GM12878 (cell line): ENCODE measurements around the gene NARF. TPM values are rescaled to one million over a fixed set of nuclear protein-coding genes. Genes with fewer than 3 reads are reported as not detected.

ENCODE experiments used
- ATAC-seq: fragments of 200-7000 bp; cut with Tn5 transposase; 3 replicates; pipeline ENCODE4 v1.9.1; 2020; ENCODE audit warnings: mild to moderate bottlenecking, moderate library complexity
- BruUV-seq: library from RNA; stranded (reverse); fragments of 400-500 nt; replicated peaks from 2 replicates; lab custom pipeline; 2021; lab: Mats Ljungman, UMichigan
- CTCF ChIA-PET: fragments of 300-600 bp; sonication (Branson Sonifier 250); formaldehyde crosslinking; extraction: SDS; loops from one replicate; lab custom pipeline; 2021; ENCODE audit warnings: inconsistent platforms; lab: Yijun Ruan, JAX
- POLR2A ChIA-PET: fragments of 350-600 bp; formaldehyde crosslinking; extraction: SDS; loops from one replicate; lab custom pipeline; 2021; ENCODE audit warnings: inconsistent platforms; lab: Charles Lee
- RAD21 ChIA-PET: fragments of 300-600 bp; sonication (Branson Sonifier 250); formaldehyde crosslinking; loops from one replicate; lab custom pipeline; 2023; ENCODE audit warnings: antibody characterized with exemption; ENCODE audit not compliant: unreplicated experiment; lab: Charles Lee
- SMC1A ChIA-PET: fragments of 300-600 bp; sonication (Branson Sonifier 250); formaldehyde crosslinking; loops from one replicate; lab custom pipeline; 2023; ENCODE audit not compliant: unreplicated experiment, uncharacterized antibody; lab: Charles Lee
- DNase-seq: peaks from one replicate; pipeline ENCODE4 v3.0.0-alpha.2; 2011; ENCODE audit warnings: low read depth, low spot score
- FAIRE-seq: peaks from 3 replicates; lab custom pipeline; 2011; peaks lifted over from hg19 to GRCh38; lab: Jason Lieb, UNC
- H2AFZ ChIP-seq: 2 replicates; pipeline ENCODE4 v1.6.0; 2011; ENCODE audit warnings: low read depth, low read length, control low read depth; ENCODE audit not compliant: control insufficient read depth
- H3K27ac ChIP-seq: 2 replicates; pipeline ENCODE4 v1.5.1; 2011; ENCODE audit warnings: control low read depth; ENCODE audit not compliant: control insufficient read depth, insufficient read depth
- H3K27me3 ChIP-seq, 2 experiments: replicated peaks in 1 of 2; 2 replicates each; pipeline versions ENCODE4 v1.6.0 to v1.6.1; 2011; ENCODE audit warnings: low read length in 1 of 2; ENCODE audit not compliant: control insufficient read depth in 2 of 2, insufficient read depth in 2 of 2
- H3K36me3 ChIP-seq, 2 experiments: 2 replicates each; pipeline ENCODE4 v1.5.1; 2011; ENCODE audit warnings: low read length in 1 of 2; ENCODE audit not compliant: control insufficient read depth in 2 of 2, insufficient read depth in 2 of 2
- H3K4me1 ChIP-seq: 2 replicates; pipeline ENCODE4 v1.6.1; 2011; ENCODE audit warnings: mild to moderate bottlenecking, low read length, moderate library complexity, mixed read lengths; ENCODE audit not compliant: control insufficient read depth, insufficient read depth
- H3K4me2 ChIP-seq: 2 replicates; pipeline ENCODE4 v1.6.0; 2011; ENCODE audit warnings: control low read depth; ENCODE audit not compliant: control insufficient read depth, insufficient read depth
- H3K4me3 ChIP-seq: fragments of 200-600 bp; sonication (generic); 2 replicates; pipeline ENCODE4 v1.5.1; 2016
- H3K79me2 ChIP-seq: 2 replicates; pipeline ENCODE4 v1.6.0; 2011; ENCODE audit warnings: low read length; ENCODE audit not compliant: control insufficient read depth, insufficient read depth
- H3K9ac ChIP-seq: 2 replicates; pipeline ENCODE4 v1.8.0; 2011; ENCODE audit warnings: low read length, control low read depth, mixed read lengths; ENCODE audit not compliant: control insufficient read depth, insufficient read depth
- H3K9me3 ChIP-seq: replicated peaks from 3 replicates; pipeline ENCODE4 v1.5.1; 2011; ENCODE audit warnings: mild to moderate bottlenecking, low read length; ENCODE audit not compliant: control insufficient read depth, insufficient read depth
- H4K20me1 ChIP-seq: 2 replicates; pipeline ENCODE4 v1.6.0; 2011; ENCODE audit not compliant: control insufficient read depth, insufficient read depth
- ASH2L ChIP-seq: fragments of 300-600, 200-600 bp; sonication (generic); IDR thresholded peaks from 2 replicates; pipeline ENCODE4 v1.6.1; 2017; ENCODE audit warnings: low read depth, mild to moderate bottlenecking, borderline replicate concordance
- CHD4 ChIP-seq: fragments of 200-600 bp; sonication (generic); IDR thresholded peaks from 2 replicates; pipeline ENCODE4 v1.6.1; 2016; ENCODE audit warnings: mild to moderate bottlenecking
- CREM ChIP-seq: IDR thresholded peaks from 2 replicates; pipeline ENCODE4 v1.6.1; 2014; ENCODE audit warnings: antibody characterized with exemption, low read depth
- EZH2 ChIP-seq: IDR thresholded peaks from 2 replicates; pipeline ENCODE4 v1.6.1; 2012; ENCODE audit warnings: low read depth, mild to moderate bottlenecking, control low read depth, inconsistent platforms, low read length, borderline replicate concordance; ENCODE audit not compliant: control insufficient read depth
- FOXK2 ChIP-seq: fragments of 450-650 bp; IDR thresholded peaks from 2 replicates; pipeline ENCODE4 v1.6.1; 2017; ENCODE audit warnings: mild to moderate bottlenecking, moderate library complexity
- FOXM1 ChIP-seq: IDR thresholded peaks from 2 replicates; pipeline ENCODE4 v1.6.1; 2012; ENCODE audit warnings: low read depth, mild to moderate bottlenecking, inconsistent platforms, low read length, moderate library complexity
- SIN3A ChIP-seq: IDR thresholded peaks from 2 replicates; pipeline ENCODE4 v1.6.1; 2012; ENCODE audit warnings: low read depth, low read length, improper control_type of control experiment
- SMAD1 ChIP-seq: fragments of 450-650 bp; IDR thresholded peaks from 2 replicates; pipeline ENCODE4 v1.6.1; 2018; ENCODE audit warnings: mild to moderate bottlenecking, low read depth; ENCODE audit not compliant: partially characterized antibody
- SP1 ChIP-seq: IDR thresholded peaks from one replicate; pipeline ENCODE4 v1.6.1; 2011; ENCODE audit warnings: low read depth, low read length
- SUPT20H ChIP-seq: IDR thresholded peaks from 2 replicates; pipeline ENCODE4 v1.6.1; 2011; ENCODE audit warnings: low read depth, mild to moderate bottlenecking, low read length, moderate library complexity, borderline replicate concordance; ENCODE audit not compliant: control insufficient read depth
- TBL1XR1 ChIP-seq: IDR thresholded peaks from 2 replicates; pipeline ENCODE4 v1.6.1; 2012; ENCODE audit warnings: low read depth, low read length, improper control_type of control experiment
- YBX1 ChIP-seq: fragments of 450-650 bp; IDR thresholded peaks from 2 replicates; pipeline ENCODE4 v1.6.1; 2016; ENCODE audit warnings: antibody characterized with exemption
- YY1 ChIP-seq: IDR thresholded peaks from 2 replicates; pipeline ENCODE4 v1.6.1; 2011; ENCODE audit warnings: low read depth, mild to moderate bottlenecking, low read length
- ZBTB33 ChIP-seq: fragments of 450-650 bp; IDR thresholded peaks from 2 replicates; pipeline ENCODE4 v1.6.1; 2017; ENCODE audit warnings: mild to moderate bottlenecking
- ZNF207 ChIP-seq: fragments of 450-650 bp; IDR thresholded peaks from 2 replicates; pipeline ENCODE4 v1.6.1; 2014; ENCODE audit warnings: antibody characterized with exemption, mild to moderate bottlenecking, borderline replicate concordance
- ZNF217 ChIP-seq: fragments of 450-650 bp; IDR thresholded peaks from 2 replicates; pipeline ENCODE4 v1.6.1; 2017; ENCODE audit warnings: antibody characterized with exemption, mild to moderate bottlenecking
- WGBS: methylation state at CpG from one replicate; pipeline ENCODE4 v1.1.6; 2016; ENCODE audit warnings: low lambda C conversion rate; ENCODE audit not compliant: insufficient replicate concordance, insufficient coverage; ENCODE audit errors: missing lambda C conversion rate; 5-methylcytosine and 5-hydroxymethylcytosine counted together
- in situ Hi-C: fragments of 300-500 bp; cut with MboI; formaldehyde crosslinking; loops from 9 replicates; pipeline ENCODE4 v1.14.3; 2018; ENCODE audit warnings: mixed read lengths
- intact Hi-C: fragments of 100-400 bp; cut with micrococcal nuclease; formaldehyde crosslinking; loops from one replicate; pipeline ENCODE4 v1.14.2; 2022; ENCODE audit not compliant: unreplicated experiment
- polyA plus RNA-seq, 11 experiments: library from polyadenylated mRNA; depleted of rRNA in 4 of 11; unstranded in 6 of 11; stranded (reverse) in 5 of 11; fragments of >200 nt; fragmentation: Nextera tagmentation in 4 of 11; fragmentation: Illumina TruSeq in 1 of 11; extraction: Ambion mirVana in 4 of 11; extraction: Trizol in 1 of 11; gene quantifications; 1 replicate in 1 of 11; 2 replicates in 10 of 11; pipeline versions ENCODE4 v1.2.1 to v1.2.3, GENCODE V29; 2011 to 2016; ENCODE audit warnings: inconsistent platforms in 2 of 11, missing spikeins in 2 of 11, low read depth in 1 of 11
- total RNA-seq, 4 experiments: library from RNA; depleted of rRNA in 3 of 4; stranded (reverse); fragments of >200 nt in 3 of 4; fragmentation: Illumina TruSeq in 1 of 4; extraction: Trizol in 1 of 4; gene quantifications; 2 replicates each; pipeline versions ENCODE4 v1.2.1 to v1.2.3, GENCODE V29; 2013 to 2021
- TF ChIP-seq, protein P1 (sequence below): IDR thresholded peaks from 2 replicates; pipeline ENCODE4 v1.6.1; 2011; ENCODE audit warnings: mild to moderate bottlenecking, low read depth, low read length, moderate library complexity; ENCODE audit not compliant: insufficient replicate concordance
- TF ChIP-seq, protein P2 (sequence below), 3 experiments: IDR thresholded peaks in 2 of 3; conservative IDR thresholded peaks in 1 of 3; 2 replicates each; pipeline ENCODE4 v1.5.1; 2011; ENCODE audit warnings: low read depth in 3 of 3, low read length in 3 of 3, mild to moderate bottlenecking in 3 of 3, control low read depth in 2 of 3, moderate library complexity in 2 of 3, inconsistent platforms in 1 of 3, mixed read lengths in 1 of 3; ENCODE audit not compliant: control insufficient read depth in 2 of 3, insufficient read depth in 1 of 3; ENCODE audit errors: extremely low read depth in 1 of 3

NARF gene
- total and polyA plus RNA-seq, 10 of the 15 experiments (the other 5 are each of a cell fraction or from before 2014, with no cell fraction given), result 16.7 to 126 (median 47.5) TPM

DNA sequence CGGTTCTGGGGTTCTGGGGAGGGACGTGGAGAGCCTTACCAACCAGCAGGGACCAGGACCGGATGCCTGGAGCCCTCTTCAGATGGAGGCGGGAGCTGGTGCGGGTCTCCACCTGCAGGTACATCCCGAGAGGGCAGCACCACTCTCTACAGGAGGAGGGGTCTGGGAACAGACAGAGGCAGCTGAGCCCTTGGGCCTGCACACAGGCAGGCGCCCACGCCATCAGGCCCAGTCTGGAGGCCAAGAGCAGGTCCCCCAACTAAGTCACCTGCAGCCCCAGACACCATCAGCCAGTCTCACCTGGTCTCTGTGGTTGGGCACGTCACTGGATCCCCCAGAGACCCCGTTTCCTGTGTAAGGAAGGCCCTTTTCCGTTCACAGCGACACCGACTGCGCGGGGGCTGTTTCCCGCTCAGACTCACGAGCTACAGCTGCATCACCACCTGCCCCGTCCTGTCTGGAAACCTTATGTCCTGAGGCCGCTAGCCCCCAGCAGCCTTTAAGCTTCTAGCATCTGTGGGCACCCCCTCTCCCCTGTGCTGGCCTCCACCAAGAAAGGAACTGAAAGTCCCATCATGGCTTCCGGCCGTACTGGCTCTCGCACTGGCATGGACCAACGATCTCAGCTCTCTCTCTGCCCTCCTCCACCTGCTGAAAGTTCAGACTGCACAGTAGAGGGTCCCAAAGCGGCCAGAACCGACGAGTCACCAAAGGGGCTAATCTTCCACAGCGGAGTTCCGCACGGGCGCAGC is 9.2 kb upstream of the NARF start:
- BruUV-seq, result no TSS peak
- intact Hi-C loops, result loop anchor here (1.0 to 5.0 kb wide), 2 partner anchors 9 to 103 kb away; partner anchors contain the start of gene NARF
- Histone ChIP-seq H3K36me3 (peaks cover 10 to 18% of the 10 kb centered on the region in 2 experiments), H3K9ac (peak overlapping the region; percentile 87), H2AFZ (peak overlapping the region; percentile 30), H3K4me1 (peaks cover 4% of the 10 kb centered on the region), H4K20me1 (no peaks in the 10 kb centered on the region; the same call in none of the 2 replicates), H3K27me3 (no peaks in the 10 kb centered on the region), H3K27ac (peak overlapping the region; percentile 97), H3K4me2 (peak overlapping the region; percentile 84), H3K4me3 (peak overlapping the region; percentile 93), H3K9me3 (no peaks in the 10 kb centered on the region; the same call in 2 of the 3 replicates), H3K79me2 (peaks cover 41% of the 10 kb centered on the region)
- FAIRE-seq (peak; percentile 98), DNase-seq (peak; percentile 65), ATAC-seq (peak; percentile 87)
- ChIA-PET CTCF (interaction anchor here (0.6 to 1.9 kb wide), 11 partner anchors 11 to 104 kb away, joined by 3 to 12 read pairs (median 4); no protein-coding TSS in a partner anchor), RAD21 (interaction anchor here (0.9 to 1.4 kb wide), 7 partner anchors 8 to 105 kb away, joined by 3 to 4 read pairs (median 3); no protein-coding TSS in a partner anchor), POLR2A (interaction anchor here (0.5 to 2.3 kb wide), 14 partner anchors 8 to 557 kb away, joined by 3 to 16 read pairs (median 3); partner anchors contain the start of genes DCXR, NARF and OGFOD3), SMC1A (interaction anchor here (1.0 to 1.4 kb wide), 3 partner anchors 8 to 96 kb away, joined by 3 to 8 read pairs (median 6); partner anchors contain the start of gene OGFOD3)
- in situ Hi-C loops, result no loop called here
- under 1% methylated on average over 30 of the region's 30 CpGs for WGBS
- no peak for TF ChIP-seq SUPT20H
- TF ChIP-seq ZNF217, result 0 out of 2 replicates have a peak, but pooled peaks have one; percentile 22
- TF ChIP-seq SMAD1, result peak; percentile 78
- TF ChIP-seq SIN3A, result no peak
- no peak for TF ChIP-seq ASH2L
- TF ChIP-seq, protein P1, sequence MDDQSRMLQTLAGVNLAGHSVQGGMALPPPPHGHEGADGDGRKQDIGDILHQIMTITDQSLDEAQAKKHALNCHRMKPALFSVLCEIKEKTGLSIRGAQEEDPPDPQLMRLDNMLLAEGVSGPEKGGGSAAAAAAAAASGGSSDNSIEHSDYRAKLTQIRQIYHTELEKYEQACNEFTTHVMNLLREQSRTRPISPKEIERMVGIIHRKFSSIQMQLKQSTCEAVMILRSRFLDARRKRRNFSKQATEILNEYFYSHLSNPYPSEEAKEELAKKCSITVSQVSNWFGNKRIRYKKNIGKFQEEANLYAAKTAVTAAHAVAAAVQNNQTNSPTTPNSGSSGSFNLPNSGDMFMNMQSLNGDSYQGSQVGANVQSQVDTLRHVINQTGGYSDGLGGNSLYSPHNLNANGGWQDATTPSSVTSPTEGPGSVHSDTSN, result no peak
- peak; percentile 53 for TF ChIP-seq SP1
- peak; percentile 92 for TF ChIP-seq CREM
- peak; percentile 93 for TF ChIP-seq YY1
- TF ChIP-seq, protein P2, sequence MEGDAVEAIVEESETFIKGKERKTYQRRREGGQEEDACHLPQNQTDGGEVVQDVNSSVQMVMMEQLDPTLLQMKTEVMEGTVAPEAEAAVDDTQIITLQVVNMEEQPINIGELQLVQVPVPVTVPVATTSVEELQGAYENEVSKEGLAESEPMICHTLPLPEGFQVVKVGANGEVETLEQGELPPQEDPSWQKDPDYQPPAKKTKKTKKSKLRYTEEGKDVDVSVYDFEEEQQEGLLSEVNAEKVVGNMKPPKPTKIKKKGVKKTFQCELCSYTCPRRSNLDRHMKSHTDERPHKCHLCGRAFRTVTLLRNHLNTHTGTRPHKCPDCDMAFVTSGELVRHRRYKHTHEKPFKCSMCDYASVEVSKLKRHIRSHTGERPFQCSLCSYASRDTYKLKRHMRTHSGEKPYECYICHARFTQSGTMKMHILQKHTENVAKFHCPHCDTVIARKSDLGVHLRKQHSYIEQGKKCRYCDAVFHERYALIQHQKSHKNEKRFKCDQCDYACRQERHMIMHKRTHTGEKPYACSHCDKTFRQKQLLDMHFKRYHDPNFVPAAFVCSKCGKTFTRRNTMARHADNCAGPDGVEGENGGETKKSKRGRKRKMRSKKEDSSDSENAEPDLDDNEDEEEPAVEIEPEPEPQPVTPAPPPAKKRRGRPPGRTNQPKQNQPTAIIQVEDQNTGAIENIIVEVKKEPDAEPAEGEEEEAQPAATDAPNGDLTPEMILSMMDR (IDR thresholded peaks at IDR 0.05 in 2 of 3, conservative IDR thresholded peaks at IDR 0.05 in 1 of 3; ENCODE audit: control insufficient read depth in 2 of 3, extremely low read depth in 1 of 3, insufficient read depth in 1 of 3, low read depth in 3 of 3, low read length in 3 of 3), result no peak
- TF ChIP-seq TBL1XR1, result peak; percentile 64
- TF ChIP-seq EZH2, result no peak
- no peak; the same call in 1 of the 2 replicates for TF ChIP-seq FOXK2
- TF ChIP-seq ZBTB33, result no peak
- no peak for TF ChIP-seq YBX1
- TF ChIP-seq CHD4, result no peak
- no peak; the same call in 1 of the 2 replicates for TF ChIP-seq FOXM1
- peak; percentile 76; the same call in 1 of the 2 replicates for TF ChIP-seq ZNF207
